IMR-90 (cell line): Measurements from ENCODE around the gene DENND1A.

Experiments
- BHLHE40 ChIP-seq: fragments of 150-350 bp; IDR thresholded peaks from 2 replicates; pipeline ENCODE4 v1.6.1; 2016; ENCODE audit warnings: mild to moderate bottlenecking, low read depth, low read length
- MAFK ChIP-seq: IDR thresholded peaks from 2 replicates; pipeline ENCODE4 v1.6.1; 2012; ENCODE audit warnings: low read depth, low read length, improper control_type of control experiment
- POLR2A ChIP-seq: IDR thresholded peaks from 2 replicates; pipeline ENCODE4 v1.6.1; 2012; ENCODE audit warnings: mild to moderate bottlenecking, low read depth, low read length
- USF2 ChIP-seq: fragments of 150-350 bp; IDR thresholded peaks from 2 replicates; pipeline ENCODE4 v1.6.1; 2017; ENCODE audit warnings: mild to moderate bottlenecking, antibody characterized with exemption, low read length, low read depth
- TF ChIP-seq, protein P1 (sequence below): conservative IDR thresholded peaks from 2 replicates; pipeline ENCODE4 v1.5.1; 2012; ENCODE audit warnings: mild to moderate bottlenecking, low read depth, low read length, improper control_type of control experiment

- TF ChIP-seq, protein P1, sequence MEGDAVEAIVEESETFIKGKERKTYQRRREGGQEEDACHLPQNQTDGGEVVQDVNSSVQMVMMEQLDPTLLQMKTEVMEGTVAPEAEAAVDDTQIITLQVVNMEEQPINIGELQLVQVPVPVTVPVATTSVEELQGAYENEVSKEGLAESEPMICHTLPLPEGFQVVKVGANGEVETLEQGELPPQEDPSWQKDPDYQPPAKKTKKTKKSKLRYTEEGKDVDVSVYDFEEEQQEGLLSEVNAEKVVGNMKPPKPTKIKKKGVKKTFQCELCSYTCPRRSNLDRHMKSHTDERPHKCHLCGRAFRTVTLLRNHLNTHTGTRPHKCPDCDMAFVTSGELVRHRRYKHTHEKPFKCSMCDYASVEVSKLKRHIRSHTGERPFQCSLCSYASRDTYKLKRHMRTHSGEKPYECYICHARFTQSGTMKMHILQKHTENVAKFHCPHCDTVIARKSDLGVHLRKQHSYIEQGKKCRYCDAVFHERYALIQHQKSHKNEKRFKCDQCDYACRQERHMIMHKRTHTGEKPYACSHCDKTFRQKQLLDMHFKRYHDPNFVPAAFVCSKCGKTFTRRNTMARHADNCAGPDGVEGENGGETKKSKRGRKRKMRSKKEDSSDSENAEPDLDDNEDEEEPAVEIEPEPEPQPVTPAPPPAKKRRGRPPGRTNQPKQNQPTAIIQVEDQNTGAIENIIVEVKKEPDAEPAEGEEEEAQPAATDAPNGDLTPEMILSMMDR: no peak
- TF ChIP-seq USF2 (no peak), MAFK (no peak), POLR2A (no peak), BHLHE40 (no peak)
These were observed 292.4 kb downstream of the DENND1A start for GRCh38 chr9:123637606-123637944.
